Measurements from ENCODE around the gene VIT.

Gene VIT

DNA sequence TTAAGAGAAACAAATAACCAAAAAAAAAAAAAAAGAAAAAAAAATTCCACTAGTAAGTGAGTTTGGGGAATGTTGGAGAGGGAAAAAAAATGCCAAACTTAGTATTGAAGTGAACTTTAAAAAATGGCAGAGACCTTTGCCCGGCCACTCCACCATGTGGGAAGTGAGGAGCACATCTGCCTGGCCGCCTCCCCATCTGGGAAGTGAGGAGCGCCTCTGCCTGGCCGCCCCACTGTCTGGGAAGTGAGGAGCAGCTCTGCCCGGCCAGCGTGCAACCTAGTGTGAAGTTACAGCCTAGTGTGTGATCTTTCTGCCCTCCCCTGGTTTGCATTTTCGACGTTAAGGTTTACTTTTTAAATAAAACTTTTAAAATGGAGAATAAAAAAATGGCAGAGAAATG lies 33.9 kb upstream of the VIT start:
- no peaks in the 10 kb centered on the region for H3K36me3 ChIP-seq (ENCODE audit: insufficient read depth, low read length)
- no peaks in the 10 kb centered on the region for H3F3A ChIP-seq (ENCODE audit: low read depth)
- no peaks in the 10 kb centered on the region for H4K20me1 ChIP-seq (ENCODE audit: insufficient read depth, low read length, poor library complexity, severe bottlenecking)
- no peak overlapping the region for H2AFZ ChIP-seq (ENCODE audit: low read length)
- no peak overlapping the region for H3K4me3 ChIP-seq (ENCODE audit: low read length, poor library complexity, severe bottlenecking)
- no peaks in the 10 kb centered on the region for H3K4me1 ChIP-seq (ENCODE audit: insufficient read depth, low read length, poor library complexity, severe bottlenecking)
- no peaks in the 10 kb centered on the region for H3K9me2 ChIP-seq (replicated peaks; ENCODE audit: low read depth, low read length)
- H3K4me2 ChIP-seq (ENCODE audit: low read depth, low read length, poor library complexity, severe bottlenecking): no peak overlapping the region
- H3K9me3 ChIP-seq (ENCODE audit: insufficient read depth, low read depth, low read length): no peaks in the 10 kb centered on the region
- no peaks in the 10 kb centered on the region for H3K27me3 ChIP-seq (ENCODE audit: insufficient read depth, low read length, poor library complexity, severe bottlenecking)
- no peak overlapping the region for H3K9ac ChIP-seq (ENCODE audit: low read depth, low read length, poor library complexity, severe bottlenecking)
- H3K79me2 ChIP-seq (ENCODE audit: insufficient read depth, low read length): no peaks in the 10 kb centered on the region
- TF ChIP-seq, protein P1, sequence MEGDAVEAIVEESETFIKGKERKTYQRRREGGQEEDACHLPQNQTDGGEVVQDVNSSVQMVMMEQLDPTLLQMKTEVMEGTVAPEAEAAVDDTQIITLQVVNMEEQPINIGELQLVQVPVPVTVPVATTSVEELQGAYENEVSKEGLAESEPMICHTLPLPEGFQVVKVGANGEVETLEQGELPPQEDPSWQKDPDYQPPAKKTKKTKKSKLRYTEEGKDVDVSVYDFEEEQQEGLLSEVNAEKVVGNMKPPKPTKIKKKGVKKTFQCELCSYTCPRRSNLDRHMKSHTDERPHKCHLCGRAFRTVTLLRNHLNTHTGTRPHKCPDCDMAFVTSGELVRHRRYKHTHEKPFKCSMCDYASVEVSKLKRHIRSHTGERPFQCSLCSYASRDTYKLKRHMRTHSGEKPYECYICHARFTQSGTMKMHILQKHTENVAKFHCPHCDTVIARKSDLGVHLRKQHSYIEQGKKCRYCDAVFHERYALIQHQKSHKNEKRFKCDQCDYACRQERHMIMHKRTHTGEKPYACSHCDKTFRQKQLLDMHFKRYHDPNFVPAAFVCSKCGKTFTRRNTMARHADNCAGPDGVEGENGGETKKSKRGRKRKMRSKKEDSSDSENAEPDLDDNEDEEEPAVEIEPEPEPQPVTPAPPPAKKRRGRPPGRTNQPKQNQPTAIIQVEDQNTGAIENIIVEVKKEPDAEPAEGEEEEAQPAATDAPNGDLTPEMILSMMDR (conservative IDR thresholded peaks at IDR 0.05; ENCODE audit: low read length): no peak
- TF ChIP-seq EZH2phosphoT487 (IDR thresholded peaks at IDR 0.05; ENCODE audit: borderline replicate concordance): no peak

DNA sequence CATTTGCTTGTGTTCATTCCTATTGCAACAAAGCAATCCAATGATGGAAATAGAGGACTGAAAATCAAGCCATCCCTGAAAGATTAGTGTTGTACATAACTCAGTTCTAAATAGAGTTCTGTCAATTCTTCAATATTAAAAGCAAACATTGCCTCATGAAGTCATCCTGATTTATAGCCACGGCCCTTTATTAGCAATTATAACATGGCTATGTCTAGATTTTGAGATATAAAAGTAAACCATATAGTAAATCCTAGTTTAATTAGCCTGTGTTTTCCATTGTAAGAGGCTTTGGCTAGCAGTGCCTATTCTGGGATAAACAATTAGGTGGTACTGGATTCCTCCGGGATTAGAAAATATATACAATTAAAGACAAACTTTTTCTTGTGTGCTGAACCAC lies 33.2 kb upstream of the VIT start:
- no peaks in the 10 kb centered on the region for H3F3A ChIP-seq (ENCODE audit: low read depth)
- H3K27me3 ChIP-seq (ENCODE audit: insufficient read depth, low read length, poor library complexity, severe bottlenecking): no peaks in the 10 kb centered on the region
- no peak overlapping the region for H2AFZ ChIP-seq (ENCODE audit: low read length)
- H3K4me2 ChIP-seq (ENCODE audit: low read depth, low read length, poor library complexity, severe bottlenecking): no peak overlapping the region
- H4K20me1 ChIP-seq (ENCODE audit: insufficient read depth, low read length, poor library complexity, severe bottlenecking): no peaks in the 10 kb centered on the region
- H3K9me2 ChIP-seq (replicated peaks; ENCODE audit: low read depth, low read length): no peaks in the 10 kb centered on the region
- TF ChIP-seq, protein P1 (conservative IDR thresholded peaks at IDR 0.05; ENCODE audit: low read length): no peak
- TF ChIP-seq EZH2phosphoT487 (IDR thresholded peaks at IDR 0.05; ENCODE audit: borderline replicate concordance): no peak
- no peak overlapping the region for H3K4me3 ChIP-seq (ENCODE audit: low read length, poor library complexity, severe bottlenecking)
- H3K79me2 ChIP-seq (ENCODE audit: insufficient read depth, low read length): no peaks in the 10 kb centered on the region
- no peaks in the 10 kb centered on the region for H3K4me1 ChIP-seq (ENCODE audit: insufficient read depth, low read length, poor library complexity, severe bottlenecking)
- H3K9me3 ChIP-seq (ENCODE audit: insufficient read depth, low read depth, low read length): no peaks in the 10 kb centered on the region
- H3K36me3 ChIP-seq (ENCODE audit: insufficient read depth, low read length): no peaks in the 10 kb centered on the region
- no peak overlapping the region for H3K9ac ChIP-seq (ENCODE audit: low read depth, low read length, poor library complexity, severe bottlenecking)

- Histone ChIP-seq H3K27me3 (ENCODE audit: insufficient read depth, low read length, poor library complexity, severe bottlenecking) (no peaks in the 10 kb centered on the region), H3F3A (ENCODE audit: low read depth) (no peaks in the 10 kb centered on the region), H3K9ac (ENCODE audit: low read depth, low read length, poor library complexity, severe bottlenecking) (no peak overlapping the region), H3K36me3 (ENCODE audit: insufficient read depth, low read length) (no peaks in the 10 kb centered on the region), H3K4me2 (ENCODE audit: low read depth, low read length, poor library complexity, severe bottlenecking) (no peak overlapping the region), H4K20me1 (ENCODE audit: insufficient read depth, low read length, poor library complexity, severe bottlenecking) (no peaks in the 10 kb centered on the region), H3K79me2 (ENCODE audit: insufficient read depth, low read length) (no peaks in the 10 kb centered on the region), H3K4me1 (ENCODE audit: insufficient read depth, low read length, poor library complexity, severe bottlenecking) (no peaks in the 10 kb centered on the region), H3K9me3 (ENCODE audit: insufficient read depth, low read depth, low read length) (no peaks in the 10 kb centered on the region), H2AFZ (ENCODE audit: low read length) (no peak overlapping the region), H3K9me2 (replicated peaks; ENCODE audit: low read depth, low read length) (no peaks in the 10 kb centered on the region), H3K4me3 (ENCODE audit: low read length, poor library complexity, severe bottlenecking) (no peak overlapping the region)
- TF ChIP-seq, protein P1 (conservative IDR thresholded peaks at IDR 0.05; ENCODE audit: low read length): peak; percentile 83
- no peak for TF ChIP-seq EZH2phosphoT487 (IDR thresholded peaks at IDR 0.05; ENCODE audit: borderline replicate concordance)
These were observed 32.4 kb upstream of the VIT start for GRCh38 chr2:36663851-36664695.

All from Loucy (cell line).